ENCODE data around the gene ZNRF2. TPM values are rescaled to one million over a fixed set of nuclear protein-coding genes. Genes with fewer than 3 reads are reported as not detected.
"Not testable (repeated sequence)": the region's sequence is repeated elsewhere in the genome, so short reads cannot be mapped to it uniquely, and the experiment has no call there.

The ZNRF2 gene
- total RNA-seq, 1 experiment from 2014 or later, result 9.1 TPM

DNA sequence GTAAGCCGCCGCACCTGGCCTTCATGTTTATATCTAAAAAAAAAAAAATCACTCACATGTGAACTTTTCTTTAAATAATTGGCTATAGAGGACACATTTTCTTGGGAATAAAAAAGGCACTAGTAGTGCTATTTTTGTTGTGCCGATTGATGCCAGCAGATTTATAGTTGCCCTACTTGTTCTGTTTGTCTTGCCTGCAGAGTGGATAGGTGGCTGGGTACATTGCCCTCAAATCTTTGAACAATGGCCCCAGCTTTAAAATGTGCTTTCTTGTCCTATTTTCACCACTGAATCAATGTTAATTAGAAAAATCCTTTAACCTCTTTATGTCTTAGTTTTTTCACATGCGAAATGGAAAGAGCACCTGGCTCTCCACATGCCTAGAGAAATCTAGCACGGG lies 30.1 kb upstream of the ZNRF2 start:
- Histone ChIP-seq H3K36me3 (no peaks in the 10 kb centered on the region), H3K27me3 (no peaks in the 10 kb centered on the region), H3K9me3 (no peaks in the 10 kb centered on the region), H3K4me3 (no peak overlapping the region)
- no peak for DNase-seq

DNA sequence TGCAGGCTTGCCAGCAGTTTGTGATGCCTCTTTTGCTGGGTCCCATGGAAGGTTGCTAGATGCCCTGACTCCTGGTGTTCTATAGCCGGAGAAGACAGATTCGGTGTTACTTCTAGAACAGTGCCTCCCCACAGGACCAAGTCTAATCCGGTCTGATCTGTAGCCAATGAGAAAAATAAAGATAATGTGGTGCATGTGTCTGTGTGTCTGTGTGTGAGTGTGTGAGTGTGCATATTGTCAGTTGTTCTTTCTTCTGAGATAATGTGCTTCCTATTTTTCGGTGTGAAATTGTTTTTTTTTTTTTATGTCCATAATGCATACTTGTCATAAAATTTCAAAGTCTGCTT lies 29.7 kb upstream of the ZNRF2 start:
- no peak for DNase-seq
- Histone ChIP-seq H3K27me3 (no peaks in the 10 kb centered on the region), H3K4me3 (no peak overlapping the region), H3K36me3 (no peaks in the 10 kb centered on the region), H3K9me3 (no peaks in the 10 kb centered on the region)

DNA sequence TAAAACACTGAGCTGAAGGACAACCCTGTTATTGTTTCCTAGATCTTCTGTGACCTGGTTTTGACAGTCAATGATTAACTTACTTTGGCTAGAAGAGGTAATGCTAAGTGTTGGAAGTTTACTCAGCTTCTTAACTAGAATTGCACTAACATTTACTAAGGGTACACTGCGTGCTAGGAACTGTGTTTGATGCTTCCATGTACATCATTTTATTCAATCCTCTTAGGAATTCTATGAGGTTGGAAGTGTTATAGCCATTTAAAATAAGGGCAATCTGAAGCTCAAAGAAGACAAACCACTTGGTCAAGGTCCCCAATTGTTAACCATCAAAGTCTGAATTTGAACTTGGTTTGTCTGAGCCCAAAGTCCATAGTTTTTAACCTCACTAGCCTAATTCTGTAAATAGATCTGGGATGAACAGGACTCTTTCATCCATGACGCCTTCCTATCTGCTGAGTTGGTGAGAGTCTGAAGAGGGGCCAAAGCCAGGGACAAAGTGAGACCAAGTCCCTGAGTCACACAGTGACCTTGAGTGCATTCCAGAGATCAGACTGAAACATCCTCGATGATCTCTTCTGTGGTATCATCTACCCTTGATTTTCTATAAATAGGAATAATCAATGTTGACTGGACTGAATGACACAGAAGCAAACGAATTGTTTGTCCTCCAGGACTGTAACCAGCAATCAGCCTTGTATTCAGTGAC lies 29.2 kb upstream of the ZNRF2 start:
- H3K27me3 ChIP-seq, result no peaks in the 10 kb centered on the region
- no peaks in the 10 kb centered on the region for H3K9me3 ChIP-seq
- H3K36me3 ChIP-seq, result no peaks in the 10 kb centered on the region
- H3K4me3 ChIP-seq, result no peak overlapping the region
- no peak for DNase-seq

DNA sequence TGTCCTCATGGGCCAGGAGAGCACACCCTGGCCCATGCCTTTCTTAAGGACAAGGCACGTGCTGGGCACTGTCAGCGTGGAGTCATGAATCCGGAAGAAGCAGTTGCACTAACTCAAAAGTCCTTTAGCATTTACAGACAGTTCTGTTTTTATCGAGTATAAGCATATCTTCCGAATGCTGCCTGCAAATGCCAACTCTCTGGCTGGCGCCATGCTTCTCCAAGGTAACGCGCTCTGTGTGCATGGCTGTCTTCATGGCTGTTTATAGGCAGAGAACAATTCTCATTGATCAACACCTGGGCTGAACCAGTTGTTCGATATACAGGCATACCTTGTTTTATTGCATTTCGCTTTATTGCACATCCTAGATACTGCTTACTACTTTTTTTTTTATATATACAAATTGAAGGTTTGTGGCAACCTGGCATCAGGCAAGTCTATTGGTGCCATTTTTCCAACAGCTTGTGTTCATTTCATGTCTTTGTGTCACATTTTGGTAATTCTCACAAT lies 28.0 kb upstream of the ZNRF2 start:
- no peak overlapping the region for H3K4me3 ChIP-seq
- DNase-seq, result no peak
- H3K36me3 ChIP-seq, result no peaks in the 10 kb centered on the region
- no peaks in the 10 kb centered on the region for H3K9me3 ChIP-seq
- H3K27me3 ChIP-seq, result no peaks in the 10 kb centered on the region

DNA sequence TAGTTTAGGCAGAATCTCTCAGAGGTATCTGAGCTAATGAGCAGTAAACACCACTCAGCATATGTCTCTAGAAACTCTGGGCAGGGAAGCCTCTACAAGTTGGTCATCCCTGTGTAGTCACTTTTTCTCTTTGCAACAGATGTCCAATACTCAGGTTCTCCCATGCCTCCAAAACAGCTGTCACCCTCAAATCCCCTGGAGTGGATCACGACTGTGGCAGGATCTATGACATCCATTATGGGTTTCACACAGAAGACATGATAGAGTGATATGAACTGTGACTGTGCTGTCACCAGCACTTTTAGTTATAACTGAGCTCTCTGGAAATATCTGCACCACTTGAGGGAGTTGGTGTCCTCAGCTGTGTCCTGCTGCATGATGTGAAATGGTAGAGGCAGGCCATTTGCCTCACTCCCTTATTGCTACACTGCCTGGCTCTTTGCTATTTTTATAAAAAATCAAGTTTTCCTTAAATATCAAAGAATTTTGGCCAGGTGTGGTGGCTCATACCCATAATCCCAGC lies 24.1 kb upstream of the ZNRF2 start:
- Histone ChIP-seq H3K9me3 (no peaks in the 10 kb centered on the region), H3K4me3 (no peak overlapping the region), H3K27me3 (no peaks in the 10 kb centered on the region), H3K36me3 (no peaks in the 10 kb centered on the region)
- no peak for DNase-seq

DNA sequence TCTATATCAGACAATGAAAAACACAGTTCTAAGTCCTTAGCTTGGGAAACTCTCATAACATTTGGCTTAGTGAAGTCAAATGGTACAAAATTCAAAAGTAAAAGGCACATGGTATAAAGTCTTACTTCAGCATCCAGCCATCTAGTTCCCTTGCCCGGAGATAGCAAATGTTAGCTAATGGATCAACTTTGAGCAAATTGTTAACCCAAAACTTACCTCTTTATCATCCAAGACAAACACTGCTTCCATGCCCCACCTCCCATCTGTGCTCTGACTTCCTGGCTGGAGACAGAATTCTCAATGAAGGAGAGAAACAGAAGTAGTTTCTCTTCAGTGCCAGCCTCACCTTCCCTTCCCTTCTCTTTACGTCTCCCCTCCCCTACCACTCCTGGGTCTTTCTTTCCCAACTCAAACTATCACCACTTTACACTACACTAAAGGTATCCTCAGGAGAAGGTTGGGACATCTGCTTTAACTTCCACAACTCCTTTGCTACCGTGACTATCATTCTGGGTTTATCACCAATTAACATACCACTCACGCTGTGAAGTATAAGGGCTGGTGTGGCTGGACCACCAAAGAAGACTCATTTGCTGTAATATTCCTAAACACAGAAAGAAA lies 21.2 kb upstream of the ZNRF2 start:
- H3K27me3 ChIP-seq, result no peaks in the 10 kb centered on the region

DNA sequence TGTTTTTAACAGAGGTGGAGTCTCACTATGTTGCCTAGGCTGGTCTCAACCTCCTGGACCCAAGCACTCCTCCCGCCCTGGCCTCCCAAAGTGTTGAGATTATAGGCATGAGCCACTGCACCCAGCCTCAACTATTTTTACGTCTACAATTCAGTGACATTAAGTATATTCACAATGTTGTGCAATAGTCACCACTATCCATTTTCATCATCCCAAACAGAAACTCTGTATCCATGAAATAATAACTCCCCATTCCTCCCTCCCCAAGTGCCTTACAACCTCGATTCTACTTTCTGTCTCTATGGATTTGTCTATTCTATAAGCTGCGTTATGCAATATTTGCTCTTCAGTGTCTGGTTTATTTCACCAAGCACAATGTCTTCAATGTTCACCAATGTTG lies 20.3 kb upstream of the ZNRF2 start:
- Histone ChIP-seq H3K4me3 (no peak overlapping the region), H3K36me3 (no peaks in the 10 kb centered on the region), H3K27me3 (no peaks in the 10 kb centered on the region), H3K9me3 (no peaks in the 10 kb centered on the region)
- DNase-seq, result no peak

More for the DNA sequence above, 21.2 kb upstream of the ZNRF2 start:
- Histone ChIP-seq H3K36me3 (no peaks in the 10 kb centered on the region), H3K9me3 (no peaks in the 10 kb centered on the region), H3K4me3 (no peak overlapping the region)
- DNase-seq, result no peak

DNA sequence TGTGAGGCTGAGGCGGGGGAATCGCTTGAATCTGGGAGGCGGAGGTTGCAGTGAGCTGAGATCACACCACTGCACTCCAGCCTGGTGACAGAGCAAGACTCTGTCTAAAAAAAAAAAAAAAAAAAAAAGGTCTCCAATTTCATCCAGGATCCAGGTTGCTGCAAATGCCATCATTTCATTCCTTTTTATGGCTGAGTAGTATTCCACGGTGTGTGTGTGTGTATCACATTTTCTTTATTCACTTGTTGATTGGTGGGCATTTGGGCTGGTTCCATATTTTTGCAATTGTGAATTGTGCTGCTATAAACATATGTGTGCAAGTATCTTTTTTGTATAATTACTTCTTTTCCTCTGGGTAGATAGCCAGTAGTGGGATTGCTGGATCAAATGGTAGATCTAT lies 19.2 kb upstream of the ZNRF2 start:
- H3K4me3 ChIP-seq, DNase-seq, H3K36me3 ChIP-seq, H3K9me3 ChIP-seq, H3K27me3 ChIP-seq: not testable (repeated sequence)

DNA sequence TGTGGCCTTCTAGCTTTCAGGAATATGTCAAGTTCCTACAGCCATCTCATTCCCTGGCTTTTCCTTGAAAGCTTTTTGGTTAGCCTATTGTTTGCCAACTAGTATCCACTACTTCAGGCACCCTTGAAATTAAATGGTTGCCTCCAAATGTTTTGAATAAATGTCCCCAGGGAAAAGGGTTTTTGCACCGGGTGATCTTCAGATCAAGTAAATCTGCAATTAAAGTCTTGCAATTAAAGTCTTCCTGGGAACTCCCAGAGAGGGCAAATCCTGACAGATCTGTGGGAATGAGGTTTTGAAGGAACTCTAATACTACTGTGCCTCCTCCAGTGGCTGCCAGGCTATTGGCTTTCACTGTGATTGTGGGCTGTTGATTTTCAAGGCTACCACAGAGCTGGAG lies 17.7 kb upstream of the ZNRF2 start:
- Histone ChIP-seq H3K36me3 (no peaks in the 10 kb centered on the region), H3K27me3 (no peaks in the 10 kb centered on the region), H3K9me3 (no peaks in the 10 kb centered on the region), H3K4me3 (no peak overlapping the region)
- DNase-seq, result no peak

DNA sequence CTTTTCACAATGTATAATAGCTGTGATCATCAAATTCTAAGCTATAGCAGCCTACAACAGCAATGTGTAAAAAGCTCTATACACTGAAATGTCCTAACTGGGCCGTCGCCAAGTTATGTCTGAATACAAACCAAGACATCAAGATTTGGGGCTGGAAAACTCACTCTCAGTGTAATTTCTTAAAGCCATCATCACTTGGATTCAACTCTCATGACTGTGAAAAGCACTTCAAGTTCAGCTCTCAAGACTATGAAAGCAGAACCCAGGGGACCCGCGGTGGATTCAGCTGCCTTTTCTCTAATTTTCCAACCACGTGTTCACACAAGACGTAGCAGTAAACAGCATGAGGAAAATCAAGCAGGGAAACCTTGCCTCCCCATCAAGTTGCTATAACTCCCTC lies 15.8 kb upstream of the ZNRF2 start:
- no peak for DNase-seq

DNA sequence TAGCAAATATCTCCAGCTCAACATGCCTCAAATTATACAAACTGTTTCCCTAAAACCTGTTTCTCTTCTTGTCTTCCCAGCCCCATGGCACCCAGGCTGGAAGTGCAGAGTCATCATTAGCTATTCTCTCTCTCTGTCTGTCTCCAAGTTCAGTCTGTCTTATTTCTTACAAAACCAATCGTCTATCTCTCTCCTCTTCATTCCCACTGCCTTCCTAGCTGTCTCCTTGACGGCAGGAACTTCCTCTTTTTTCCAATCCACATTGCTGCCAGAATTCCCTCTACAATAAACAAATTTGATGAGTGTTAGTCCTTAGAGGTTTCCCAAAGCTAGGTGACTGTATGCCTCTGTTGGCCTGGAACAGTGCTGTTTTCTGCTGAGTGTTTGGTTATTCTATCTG lies 14.9 kb upstream of the ZNRF2 start:
- DNase-seq, result no peak
- Histone ChIP-seq H3K4me3 (no peak overlapping the region), H3K27me3 (no peaks in the 10 kb centered on the region), H3K9me3 (no peaks in the 10 kb centered on the region), H3K36me3 (no peaks in the 10 kb centered on the region)

More for the DNA sequence above, 15.8 kb upstream of the ZNRF2 start:
- Histone ChIP-seq H3K27me3 (no peaks in the 10 kb centered on the region), H3K9me3 (no peaks in the 10 kb centered on the region), H3K4me3 (no peak overlapping the region), H3K36me3 (no peaks in the 10 kb centered on the region)

DNA sequence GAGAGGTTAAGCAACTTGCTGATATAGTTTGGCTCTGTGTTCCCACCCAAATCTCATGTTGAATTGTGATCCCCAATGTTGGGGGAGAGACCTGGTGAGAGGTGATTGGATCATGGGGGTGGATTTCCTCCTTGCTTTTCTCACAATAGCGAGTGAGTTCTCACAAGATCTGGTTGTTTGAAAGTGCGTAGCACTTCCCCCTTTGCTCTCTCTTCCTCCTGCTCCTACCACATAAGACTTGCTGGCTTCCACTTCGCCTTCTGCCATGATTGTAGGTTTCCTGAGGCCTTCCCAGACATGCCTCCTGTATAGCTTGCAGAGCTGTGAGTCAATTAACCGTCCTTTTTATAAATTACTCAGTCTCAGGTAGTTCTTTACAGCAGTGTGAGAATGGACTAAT lies 13.5 kb upstream of the ZNRF2 start:
- H3K27me3 ChIP-seq, result no peaks in the 10 kb centered on the region
- DNase-seq, result no peak
- no peak overlapping the region for H3K4me3 ChIP-seq
- H3K9me3 ChIP-seq, result no peaks in the 10 kb centered on the region
- H3K36me3 ChIP-seq, result no peaks in the 10 kb centered on the region

DNA sequence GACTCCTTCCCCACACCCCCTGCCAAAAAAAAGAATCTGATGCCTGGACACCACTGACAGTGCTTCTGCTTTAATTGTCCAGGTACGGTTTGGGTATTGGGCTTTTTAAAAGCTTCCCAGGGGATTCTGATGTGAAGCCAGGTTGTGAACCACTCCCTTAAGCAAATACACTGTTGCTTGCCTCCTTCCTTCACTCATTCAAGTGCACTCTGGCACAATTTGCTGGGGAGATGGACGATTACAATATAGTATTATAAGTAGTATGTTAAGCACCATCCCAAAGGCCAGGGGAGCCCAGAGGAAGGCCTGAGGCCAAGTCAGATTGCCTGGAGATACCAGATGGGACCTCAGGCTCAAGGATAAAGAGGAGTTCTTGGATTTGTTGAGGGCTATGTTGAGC lies 12.3 kb upstream of the ZNRF2 start:
- H3K36me3 ChIP-seq, result no peaks in the 10 kb centered on the region
- no peak for DNase-seq
- H3K4me3 ChIP-seq, result no peak overlapping the region
- no peaks in the 10 kb centered on the region for H3K9me3 ChIP-seq
- H3K27me3 ChIP-seq, result no peaks in the 10 kb centered on the region

DNA sequence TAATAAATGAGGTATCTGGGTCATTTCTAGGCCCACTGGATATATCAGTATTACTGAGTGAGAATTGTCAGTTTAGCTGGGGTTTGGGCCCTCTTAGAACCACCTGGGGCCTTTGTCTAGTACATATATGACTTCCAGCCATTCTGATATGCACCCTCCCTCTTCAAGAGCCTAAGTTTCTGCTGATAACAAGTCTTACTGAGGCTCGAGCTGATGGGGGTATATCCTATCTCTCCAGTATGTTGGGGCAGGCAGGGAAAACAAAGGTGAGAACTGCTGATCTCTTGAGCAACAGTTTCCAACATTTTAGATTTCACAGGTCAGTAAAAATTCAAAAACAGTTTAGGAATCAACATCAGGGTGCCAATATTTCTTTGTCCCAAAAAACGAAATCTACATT lies 10.8 kb upstream of the ZNRF2 start:
- no peaks in the 10 kb centered on the region for H3K36me3 ChIP-seq
- DNase-seq, result no peak

DNA sequence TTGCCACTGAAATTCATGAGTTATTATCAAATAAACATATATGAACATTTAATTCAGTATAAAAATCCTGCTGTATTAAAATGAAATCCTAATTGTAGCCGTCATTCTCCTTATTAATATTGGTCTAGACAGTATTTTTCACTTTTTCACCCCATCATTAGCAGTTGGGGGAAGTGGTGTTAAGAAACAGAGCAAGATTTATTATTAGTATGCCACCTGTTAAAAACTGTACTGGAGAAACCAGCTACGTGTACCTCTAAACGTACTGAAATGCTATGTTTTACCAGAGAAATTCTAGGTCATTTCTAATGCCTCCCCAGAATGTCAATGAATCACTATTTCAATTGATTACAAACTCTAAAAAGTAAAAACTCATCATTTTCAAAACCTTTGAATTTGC lies 9.8 kb upstream of the ZNRF2 start:
- H3K4me3 ChIP-seq, result no peak overlapping the region
- H3K27me3 ChIP-seq, result no peaks in the 10 kb centered on the region
- no peak for DNase-seq
- no peaks in the 10 kb centered on the region for H3K36me3 ChIP-seq
- no peaks in the 10 kb centered on the region for H3K9me3 ChIP-seq

More for the DNA sequence above, 10.8 kb upstream of the ZNRF2 start:
- Histone ChIP-seq H3K9me3 (no peaks in the 10 kb centered on the region), H3K27me3 (no peaks in the 10 kb centered on the region), H3K4me3 (no peak overlapping the region)

DNA sequence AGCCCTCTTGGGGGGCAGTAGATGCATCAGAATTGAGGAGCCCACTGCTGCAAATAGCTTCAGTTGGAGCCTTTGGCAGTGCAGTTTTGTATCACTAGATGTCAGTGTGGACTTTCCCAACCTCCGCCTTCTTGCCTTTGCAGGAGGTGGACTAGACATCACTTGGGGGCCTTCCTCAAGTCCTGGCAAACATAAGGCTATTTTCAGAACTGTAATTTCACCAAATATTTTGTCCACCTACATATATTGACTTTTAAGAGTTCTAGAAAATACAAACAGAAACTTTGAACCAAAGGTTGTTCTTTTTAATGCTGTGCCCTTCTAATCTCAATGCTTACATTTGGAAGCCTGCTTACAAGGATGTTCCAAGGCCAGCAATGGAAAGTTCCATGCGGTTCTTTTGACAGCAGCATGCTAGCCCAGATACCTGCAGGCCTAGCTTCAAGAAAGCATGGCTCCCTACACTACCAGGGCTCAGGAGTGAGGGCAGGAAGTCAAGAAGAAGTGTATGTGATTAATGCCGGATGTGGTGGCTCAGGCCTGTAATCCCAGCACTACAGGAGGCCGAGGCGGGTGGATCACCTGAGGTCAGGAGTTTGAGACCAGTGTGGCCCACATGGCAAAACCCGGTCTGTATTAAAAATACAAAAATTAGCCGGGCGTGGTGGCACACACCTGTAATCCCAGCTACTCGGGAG lies 8.0 kb upstream of the ZNRF2 start:
- H3K9me3 ChIP-seq, result no peaks in the 10 kb centered on the region
- DNase-seq, result peak; percentile 6
- no peaks in the 10 kb centered on the region for H3K36me3 ChIP-seq
- H3K27me3 ChIP-seq, result no peaks in the 10 kb centered on the region
- no peak overlapping the region for H3K4me3 ChIP-seq

DNA sequence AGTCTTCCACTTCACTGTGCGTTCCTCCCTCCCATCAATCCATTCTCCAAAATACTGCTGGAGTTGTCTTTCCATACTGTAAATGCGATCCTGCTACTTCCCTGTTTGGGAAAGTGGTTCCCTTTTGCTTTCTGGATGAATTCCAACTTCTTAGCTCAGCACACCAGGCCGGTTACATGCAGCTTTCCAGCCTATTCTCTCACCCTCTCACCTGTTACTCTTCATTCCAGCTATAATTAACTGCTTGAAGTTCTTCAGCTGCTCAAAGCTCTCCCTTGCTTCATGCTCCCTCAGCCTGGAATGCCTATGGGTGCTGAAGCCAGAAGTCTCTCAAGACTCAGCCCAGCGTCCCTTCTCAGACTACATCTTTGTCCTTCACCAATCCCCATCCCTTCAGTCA lies 6.0 kb upstream of the ZNRF2 start:
- Histone ChIP-seq H3K36me3 (no peaks in the 10 kb centered on the region), H3K9me3 (no peaks in the 10 kb centered on the region), H3K27me3 (no peaks in the 10 kb centered on the region), H3K4me3 (no peak overlapping the region)
- no peak for DNase-seq

Data from MG63 (cell line).